GM12878 (cell line): ENCODE measurements around the gene FEZF2. TPM values are rescaled to one million over a fixed set of nuclear protein-coding genes. Genes with fewer than 3 reads are reported as not detected.

Experiments
- ATAC-seq: fragments of 200-7000 bp; cut with Tn5 transposase; 3 replicates; pipeline ENCODE4 v1.9.1; 2020; ENCODE audit warnings: mild to moderate bottlenecking, moderate library complexity
- BruUV-seq: library from RNA; stranded (reverse); fragments of 400-500 nt; replicated peaks from 2 replicates; lab custom pipeline; 2021; lab: Mats Ljungman, UMichigan
- CTCF ChIA-PET: fragments of 300-600 bp; sonication (Branson Sonifier 250); formaldehyde crosslinking; extraction: SDS; loops from one replicate; lab custom pipeline; 2021; ENCODE audit warnings: inconsistent platforms; lab: Yijun Ruan, JAX
- POLR2A ChIA-PET: fragments of 350-600 bp; formaldehyde crosslinking; extraction: SDS; loops from one replicate; lab custom pipeline; 2021; ENCODE audit warnings: inconsistent platforms; lab: Charles Lee
- RAD21 ChIA-PET: fragments of 300-600 bp; sonication (Branson Sonifier 250); formaldehyde crosslinking; loops from one replicate; lab custom pipeline; 2023; ENCODE audit warnings: antibody characterized with exemption; ENCODE audit not compliant: unreplicated experiment; lab: Charles Lee
- SMC1A ChIA-PET: fragments of 300-600 bp; sonication (Branson Sonifier 250); formaldehyde crosslinking; loops from one replicate; lab custom pipeline; 2023; ENCODE audit not compliant: unreplicated experiment, uncharacterized antibody; lab: Charles Lee
- DNase-seq: peaks from one replicate; pipeline ENCODE4 v3.0.0-alpha.2; 2011; ENCODE audit warnings: low read depth, low spot score
- FAIRE-seq: peaks from 3 replicates; lab custom pipeline; 2011; peaks lifted over from hg19 to GRCh38; lab: Jason Lieb, UNC
- H2AFZ ChIP-seq: 2 replicates; pipeline ENCODE4 v1.6.0; 2011; ENCODE audit warnings: low read depth, low read length, control low read depth; ENCODE audit not compliant: control insufficient read depth
- H3K27ac ChIP-seq: 2 replicates; pipeline ENCODE4 v1.5.1; 2011; ENCODE audit warnings: control low read depth; ENCODE audit not compliant: control insufficient read depth, insufficient read depth
- H3K27me3 ChIP-seq, 2 experiments: replicated peaks in 1 of 2; 2 replicates each; pipeline versions ENCODE4 v1.6.0 to v1.6.1; 2011; ENCODE audit warnings: low read length in 1 of 2; ENCODE audit not compliant: control insufficient read depth in 2 of 2, insufficient read depth in 2 of 2
- H3K36me3 ChIP-seq, 2 experiments: 2 replicates each; pipeline ENCODE4 v1.5.1; 2011; ENCODE audit warnings: low read length in 1 of 2; ENCODE audit not compliant: control insufficient read depth in 2 of 2, insufficient read depth in 2 of 2
- H3K4me1 ChIP-seq: 2 replicates; pipeline ENCODE4 v1.6.1; 2011; ENCODE audit warnings: mild to moderate bottlenecking, low read length, moderate library complexity, mixed read lengths; ENCODE audit not compliant: control insufficient read depth, insufficient read depth
- H3K4me2 ChIP-seq: 2 replicates; pipeline ENCODE4 v1.6.0; 2011; ENCODE audit warnings: control low read depth; ENCODE audit not compliant: control insufficient read depth, insufficient read depth
- H3K4me3 ChIP-seq: fragments of 200-600 bp; sonication (generic); 2 replicates; pipeline ENCODE4 v1.5.1; 2016
- H3K79me2 ChIP-seq: 2 replicates; pipeline ENCODE4 v1.6.0; 2011; ENCODE audit warnings: low read length; ENCODE audit not compliant: control insufficient read depth, insufficient read depth
- H3K9ac ChIP-seq: 2 replicates; pipeline ENCODE4 v1.8.0; 2011; ENCODE audit warnings: low read length, control low read depth, mixed read lengths; ENCODE audit not compliant: control insufficient read depth, insufficient read depth
- H3K9me3 ChIP-seq: replicated peaks from 3 replicates; pipeline ENCODE4 v1.5.1; 2011; ENCODE audit warnings: mild to moderate bottlenecking, low read length; ENCODE audit not compliant: control insufficient read depth, insufficient read depth
- H4K20me1 ChIP-seq: 2 replicates; pipeline ENCODE4 v1.6.0; 2011; ENCODE audit not compliant: control insufficient read depth, insufficient read depth
- CEBPB ChIP-seq, 2 experiments: fragments of 150-350 bp in 1 of 2; IDR thresholded peaks; 2 replicates each; pipeline ENCODE4 v1.6.1; 2012 to 2014; ENCODE audit warnings: low read depth in 2 of 2, low read length in 2 of 2, borderline replicate concordance in 1 of 2, inconsistent platforms in 1 of 2
- FOXM1 ChIP-seq: IDR thresholded peaks from 2 replicates; pipeline ENCODE4 v1.6.1; 2012; ENCODE audit warnings: low read depth, mild to moderate bottlenecking, inconsistent platforms, low read length, moderate library complexity
- HDGF ChIP-seq: fragments of 450-650 bp; IDR thresholded peaks from 2 replicates; pipeline ENCODE4 v1.6.1; 2016; ENCODE audit warnings: antibody characterized with exemption
- KAT2A ChIP-seq: conservative IDR thresholded peaks from 2 replicates; pipeline ENCODE4 v1.6.1; 2011; ENCODE audit warnings: low read depth, low read length; ENCODE audit not compliant: control insufficient read depth
- MEF2A ChIP-seq: IDR thresholded peaks from 2 replicates; pipeline ENCODE4 v1.6.1; 2011; ENCODE audit warnings: low read depth, mild to moderate bottlenecking, low read length, moderate library complexity; ENCODE audit not compliant: insufficient read depth
- MEF2B ChIP-seq: fragments of 450-650 bp; IDR thresholded peaks from 2 replicates; pipeline ENCODE4 v1.6.1; 2018; ENCODE audit warnings: mild to moderate bottlenecking, moderate library complexity; ENCODE audit not compliant: partially characterized antibody, poor library complexity, severe bottlenecking
- NBN ChIP-seq: fragments of 450-650 bp; IDR thresholded peaks from 2 replicates; pipeline ENCODE4 v1.6.1; 2016
- NKRF ChIP-seq: fragments of 450-650 bp; conservative IDR thresholded peaks from 2 replicates; pipeline ENCODE4 v1.6.1; 2017; ENCODE audit warnings: mild to moderate bottlenecking, moderate library complexity
- PAX5 ChIP-seq: IDR thresholded peaks from 2 replicates; pipeline ENCODE4 v1.6.1; 2011; ENCODE audit warnings: low read depth, low read length, borderline replicate concordance
- PRDM15 ChIP-seq: fragments of 450-650 bp; formaldehyde crosslinking; IDR thresholded peaks from 2 replicates; pipeline ENCODE4 v1.4.0; 2020; ENCODE audit warnings: mild to moderate bottlenecking, moderate library complexity
- TBL1XR1 ChIP-seq: IDR thresholded peaks from 2 replicates; pipeline ENCODE4 v1.6.1; 2012; ENCODE audit warnings: low read depth, low read length, improper control_type of control experiment
- TCF3 ChIP-seq: IDR thresholded peaks from 2 replicates; pipeline ENCODE4 v1.6.1; 2012; ENCODE audit warnings: low read depth, mild to moderate bottlenecking, low read length, borderline replicate concordance; ENCODE audit not compliant: insufficient read depth
- ZNF217 ChIP-seq: fragments of 450-650 bp; IDR thresholded peaks from 2 replicates; pipeline ENCODE4 v1.6.1; 2017; ENCODE audit warnings: antibody characterized with exemption, mild to moderate bottlenecking
- ZNF592 ChIP-seq: fragments of 450-650 bp; IDR thresholded peaks from 2 replicates; pipeline ENCODE4 v1.6.1; 2017; ENCODE audit warnings: mild to moderate bottlenecking, moderate library complexity
- ZSCAN29 ChIP-seq: fragments of 450-650 bp; IDR thresholded peaks from 2 replicates; pipeline ENCODE4 v1.6.1; 2017; ENCODE audit warnings: mild to moderate bottlenecking, moderate library complexity
- WGBS: methylation state at CpG from one replicate; pipeline ENCODE4 v1.1.6; 2016; ENCODE audit warnings: low lambda C conversion rate; ENCODE audit not compliant: insufficient replicate concordance, insufficient coverage; ENCODE audit errors: missing lambda C conversion rate; 5-methylcytosine and 5-hydroxymethylcytosine counted together
- in situ Hi-C: fragments of 300-500 bp; cut with MboI; formaldehyde crosslinking; loops from 9 replicates; pipeline ENCODE4 v1.14.3; 2018; ENCODE audit warnings: mixed read lengths
- intact Hi-C: fragments of 100-400 bp; cut with micrococcal nuclease; formaldehyde crosslinking; loops from one replicate; pipeline ENCODE4 v1.14.2; 2022; ENCODE audit not compliant: unreplicated experiment
- polyA plus RNA-seq, 11 experiments: library from polyadenylated mRNA; depleted of rRNA in 4 of 11; unstranded in 6 of 11; stranded (reverse) in 5 of 11; fragments of >200 nt; fragmentation: Nextera tagmentation in 4 of 11; fragmentation: Illumina TruSeq in 1 of 11; extraction: Ambion mirVana in 4 of 11; extraction: Trizol in 1 of 11; gene quantifications; 1 replicate in 1 of 11; 2 replicates in 10 of 11; pipeline versions ENCODE4 v1.2.1 to v1.2.3, GENCODE V29; 2011 to 2016; ENCODE audit warnings: inconsistent platforms in 2 of 11, missing spikeins in 2 of 11, low read depth in 1 of 11
- total RNA-seq, 4 experiments: library from RNA; depleted of rRNA in 3 of 4; stranded (reverse); fragments of >200 nt in 3 of 4; fragmentation: Illumina TruSeq in 1 of 4; extraction: Trizol in 1 of 4; gene quantifications; 2 replicates each; pipeline versions ENCODE4 v1.2.1 to v1.2.3, GENCODE V29; 2013 to 2021

Gene FEZF2
- total and polyA plus RNA-seq, 10 of the 15 experiments (the other 5 are each of a cell fraction or from before 2014, with no cell fraction given) = not detected

- RAD21 ChIA-PET = interaction anchor here (1.3 to 1.5 kb wide), 3 partner anchors 98 to 225 kb away, joined by 3 to 4 read pairs (median 4); no protein-coding TSS in a partner anchor
- H3K36me3 ChIP-seq = no peaks in the 10 kb centered on the region
- in situ Hi-C loops = no loop called here
- TF ChIP-seq TBL1XR1 (no peak), TCF3 (no peak), MEF2B (no peak), ZNF592 (no peak), PAX5 (no peak), ZNF217 (no peak), MEF2A (no peak), KAT2A (no peak), PRDM15 (CRISPR knock-in tag) (no peak), HDGF (no peak), NBN (no peak), FOXM1 (no peak), NKRF (no peak), CEBPB (IDR thresholded peaks at IDR 0.05; ENCODE audit: borderline replicate concordance in 1 of 2, low read depth in 2 of 2, low read length in 2 of 2) (no peak), ZSCAN29 (no peak)
Measured at GRCh38 chr3:62335196-62335595, 38.2 kb downstream of the FEZF2 start.

More at GRCh38 chr3:62335196-62335595, 38.2 kb downstream of the FEZF2 start:
- Histone ChIP-seq H3K9ac (no peak overlapping the region), H3K4me1 (no peaks in the 10 kb centered on the region), H3K4me3 (no peak overlapping the region), H3K9me3 (no peaks in the 10 kb centered on the region), H3K4me2 (no peak overlapping the region), H3K79me2 (no peaks in the 10 kb centered on the region), H3K27me3 (no peaks in the 10 kb centered on the region), H2AFZ (no peak overlapping the region), H3K27ac (no peak overlapping the region), H4K20me1 (no peaks in the 10 kb centered on the region)
- no TSS peak for BruUV-seq
- intact Hi-C loops = no loop called here
- ChIA-PET POLR2A (no interaction called here), CTCF (interaction anchor here (1.1 to 3.8 kb wide), 4 partner anchors 14 to 134 kb away, joined by 3 to 18 read pairs (median 6); no protein-coding TSS in a partner anchor), SMC1A (interaction anchor here (0.6 to 2.1 kb wide), 4 partner anchors 18 to 1519 kb away, joined by 3 to 4 read pairs (median 3); no protein-coding TSS in a partner anchor)
- DNase-seq (no peak), ATAC-seq (no peak), FAIRE-seq (no peak)
- 79% methylated on average over 3 of the region's 3 CpGs for WGBS
